Hematopoietic multipotent progenitor cell treated with erythropoietin and hydrocortisone succinate and interleukin-3 and kit ligand, for 6 days (in vitro differentiated cells): Measurements from ENCODE around the gene ALDH5A1.
A peak's percentile ranks its signal among the peaks of the same experiment; 100 is the strongest.
"Not testable (repeated sequence)": the region's sequence is repeated elsewhere in the genome, so short reads cannot be mapped to it uniquely, and the experiment has no call there.

Source experiments
- DNase-seq: peaks from one replicate; pipeline ENCODE4 v3.0.0-alpha.2; 2015

ALDH5A1 gene

GRCh38 chr6:24489470-24489869 lies 5.3 kb upstream of the ALDH5A1 start, which contains the start of gene GPLD1:
Gene GPLD1, minus strand, starts transcription at chr6:24489578. Its CDS starts 67 bp downstream, at chr6:24489511.
- no peak for DNase-seq

- no peak for DNase-seq
These were observed 4.9 kb upstream of the ALDH5A1 start for GRCh38 chr6:24489881-24490280.

- DNase-seq = peak; percentile 18
These were observed 3.8 kb upstream of the ALDH5A1 start for GRCh38 chr6:24490948-24491347.

DNA sequence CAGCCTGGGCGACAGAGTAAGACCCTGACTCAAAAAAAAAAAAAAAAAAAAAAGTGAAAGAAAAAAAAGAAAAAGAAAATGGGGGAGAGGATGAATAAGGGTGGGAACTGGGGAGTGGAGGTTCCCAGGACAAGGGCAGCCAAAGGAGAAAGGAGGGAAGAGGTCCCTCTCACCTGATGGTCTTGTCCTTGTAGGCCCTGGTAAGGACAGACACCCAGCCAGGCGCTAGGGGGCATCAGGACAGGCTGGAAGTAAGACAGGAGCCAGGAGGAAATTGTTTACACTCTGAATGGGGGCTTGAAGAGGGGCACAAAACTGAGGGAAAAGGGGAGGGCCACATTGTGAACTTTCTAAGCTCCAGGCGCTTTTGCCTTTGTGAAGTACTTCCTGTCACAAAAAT lies 2.3 kb upstream of the ALDH5A1 start:
- DNase-seq = peak; percentile 28

DNA sequence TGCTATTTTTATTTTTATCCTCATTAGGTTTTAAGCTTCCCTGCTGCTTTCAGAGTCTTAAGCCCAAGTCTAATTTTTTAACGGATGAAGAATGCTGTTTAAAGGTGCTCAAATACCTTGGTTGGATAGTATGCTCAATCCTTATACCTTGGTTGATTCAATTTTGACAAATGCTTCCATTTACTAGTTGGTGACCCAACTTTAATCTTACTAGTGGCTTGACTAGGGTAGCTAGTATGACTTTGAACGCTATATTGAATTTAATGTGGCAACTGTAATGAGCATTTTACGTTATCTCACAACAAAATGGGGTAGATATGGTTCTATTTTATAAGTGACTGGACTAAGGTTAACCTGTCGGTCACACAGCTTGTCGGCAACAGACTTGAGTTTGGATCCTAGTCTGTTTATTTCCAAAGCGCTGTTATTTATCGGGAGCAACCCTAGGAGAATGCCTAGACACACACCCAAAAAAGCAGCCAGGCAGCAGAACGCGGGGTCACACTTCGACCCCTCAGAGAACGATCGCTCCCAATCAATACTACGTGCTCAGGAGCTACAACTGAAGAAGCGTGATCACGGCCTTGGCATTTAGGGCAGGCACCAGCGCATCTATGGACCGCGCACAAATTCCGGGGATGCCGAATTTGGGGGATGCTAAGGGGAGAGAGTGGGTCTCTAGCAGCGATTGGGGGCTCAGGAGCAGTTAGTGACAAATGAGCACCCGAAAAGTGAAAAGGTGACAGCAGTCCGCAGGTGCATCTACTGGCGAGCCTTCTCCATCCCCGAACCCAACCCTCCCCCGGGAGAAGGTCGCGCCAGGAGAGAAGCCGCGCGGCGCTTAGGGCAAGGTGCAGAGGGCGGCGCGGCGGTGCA lies 586 bp upstream of the ALDH5A1 start:
- peak; percentile 12 for DNase-seq

DNA sequence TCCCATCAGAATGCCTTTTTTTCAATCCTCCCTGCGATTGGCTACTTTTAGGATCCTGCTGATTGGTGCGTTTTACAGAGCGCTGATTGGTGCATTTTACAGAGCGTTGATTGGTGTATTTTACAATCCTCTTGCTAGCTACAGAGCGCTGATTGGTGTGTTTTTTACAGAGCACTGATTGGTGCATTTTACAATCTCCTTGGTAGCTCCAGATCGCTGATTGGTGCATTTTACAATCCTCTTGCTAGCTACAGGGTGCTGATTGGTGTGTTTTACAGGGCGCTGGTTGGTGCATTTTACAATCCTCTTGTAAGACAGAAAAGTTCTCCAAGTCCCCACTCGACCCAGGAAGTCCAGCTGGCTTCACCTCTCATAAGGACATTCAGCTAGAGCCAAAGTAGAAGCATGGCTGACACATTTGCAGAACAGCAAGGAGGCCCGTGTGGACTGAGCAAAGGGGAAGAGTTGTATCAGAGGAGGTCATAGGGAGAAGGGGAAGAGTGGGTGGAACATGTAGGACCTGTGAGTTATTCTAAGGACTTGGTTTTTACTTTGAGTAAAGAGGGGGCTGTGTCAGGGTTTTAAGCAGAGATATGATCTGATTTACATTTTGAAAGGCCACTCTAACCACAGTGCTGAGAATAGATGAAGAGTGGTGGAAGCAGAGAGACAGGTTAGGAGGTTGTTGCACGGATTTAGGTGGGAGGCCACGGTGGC lies 2.6 kb downstream of the ALDH5A1 start:
- DNase-seq = no peak

DNA sequence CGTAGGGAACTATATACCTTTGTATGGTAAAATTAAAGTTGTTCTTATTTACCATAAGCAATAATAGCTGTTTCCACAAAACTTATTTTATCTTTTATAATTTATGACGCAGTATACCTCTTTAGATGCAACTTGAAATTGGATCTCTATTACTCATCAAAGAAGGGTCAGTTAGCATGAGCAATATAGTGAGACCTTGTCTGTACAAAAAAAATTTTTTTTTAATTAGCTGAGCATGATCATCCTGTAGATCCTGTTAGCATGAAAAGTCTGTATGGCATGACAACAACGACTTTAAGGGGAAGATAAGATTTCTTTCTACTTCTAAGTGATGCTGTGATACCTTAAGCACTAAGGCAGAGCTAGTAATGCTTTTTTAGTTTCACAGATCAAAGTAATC lies 5.9 kb downstream of the ALDH5A1 start:
- no peak for DNase-seq

DNA sequence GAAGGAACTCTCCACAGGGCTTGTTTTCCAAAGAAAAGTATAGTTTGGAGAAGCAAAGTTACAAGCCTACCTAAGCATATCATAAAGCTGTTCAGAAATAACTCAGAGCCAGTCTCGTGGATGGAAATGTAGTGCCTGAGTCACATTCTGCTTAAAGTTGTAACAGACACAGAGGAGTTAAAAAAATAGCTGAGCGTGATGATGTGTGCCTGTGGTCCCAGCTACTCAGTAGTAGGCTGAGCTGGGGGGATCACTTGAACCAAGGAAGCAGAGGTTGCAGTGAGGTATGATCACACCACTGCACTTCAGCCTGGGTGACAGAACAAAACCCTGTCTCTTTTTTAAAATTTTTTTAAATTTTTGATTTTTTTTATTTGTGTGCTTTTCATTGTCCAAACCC lies 6.6 kb downstream of the ALDH5A1 start:
- no peak for DNase-seq

GRCh38 chr6:24501914-24502313 lies 7.1 kb downstream of the ALDH5A1 start:
- DNase-seq = no peak

DNA sequence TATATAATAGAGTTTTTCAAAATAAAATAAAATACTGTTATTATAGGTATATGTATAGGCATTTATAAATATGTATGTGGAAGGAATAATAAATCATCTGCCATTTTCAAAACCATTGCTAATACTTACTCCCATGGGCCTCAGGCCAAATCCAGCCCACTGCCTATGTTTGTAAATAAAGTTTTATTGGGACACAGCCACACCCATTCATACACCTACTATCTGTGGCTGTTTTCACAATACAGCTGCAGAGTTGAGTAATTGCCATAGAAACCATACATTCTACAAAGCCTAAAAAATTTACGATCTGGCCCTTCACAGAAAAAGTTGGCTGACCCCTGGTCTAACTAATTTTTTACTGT lies 9.5 kb downstream of the ALDH5A1 start:
- no peak for DNase-seq

GRCh38 chr6:24504649-24505586 lies 10.1 kb downstream of the ALDH5A1 start:
- no peak for DNase-seq

DNA sequence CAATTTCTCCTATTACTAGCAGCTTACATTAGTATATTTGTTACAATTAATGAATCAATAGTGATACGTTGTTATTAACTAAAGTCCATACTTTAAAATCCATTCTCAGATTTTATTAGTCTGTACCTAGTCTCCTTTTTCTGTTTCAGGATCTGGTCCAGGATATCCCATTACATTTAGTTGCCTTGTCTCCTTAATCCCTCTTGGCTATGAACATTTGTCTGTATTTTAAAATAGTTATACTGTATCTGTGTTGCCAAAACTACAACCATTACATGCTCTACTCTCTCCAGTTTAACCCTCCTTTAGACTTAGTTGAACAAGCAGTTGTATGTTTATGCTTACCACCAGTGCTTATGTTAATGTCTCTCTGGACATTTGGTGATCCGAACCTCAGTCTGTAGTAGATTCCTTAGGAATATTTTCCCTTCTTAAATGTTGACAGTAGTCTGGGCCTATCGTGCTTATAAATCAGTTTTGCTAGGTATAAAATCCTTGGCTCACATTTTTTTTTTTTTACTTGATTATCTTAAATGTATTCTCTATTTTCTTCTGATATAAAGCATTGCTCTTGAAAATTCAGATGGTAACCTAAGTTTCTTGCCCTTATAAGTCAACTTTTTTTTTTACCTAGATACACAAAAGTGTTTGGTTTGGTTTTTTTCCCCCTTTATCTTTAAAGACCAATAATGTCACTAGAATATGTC lies 12.2 kb downstream of the ALDH5A1 start:
- DNase-seq = no peak

- DNase-seq = not testable (repeated sequence)
These were observed 17.2 kb downstream of the ALDH5A1 start for GRCh38 chr6:24511976-24512375.

- no peak for DNase-seq
These were observed 18.8 kb downstream of the ALDH5A1 start for GRCh38 chr6:24513602-24514001.

GRCh38 chr6:24517659-24518543 lies 23.1 kb downstream of the ALDH5A1 start:
- DNase-seq = no peak

GRCh38 chr6:24520929-24521546 lies 26.3 kb downstream of the ALDH5A1 start:
- DNase-seq = peak; percentile 72

DNA sequence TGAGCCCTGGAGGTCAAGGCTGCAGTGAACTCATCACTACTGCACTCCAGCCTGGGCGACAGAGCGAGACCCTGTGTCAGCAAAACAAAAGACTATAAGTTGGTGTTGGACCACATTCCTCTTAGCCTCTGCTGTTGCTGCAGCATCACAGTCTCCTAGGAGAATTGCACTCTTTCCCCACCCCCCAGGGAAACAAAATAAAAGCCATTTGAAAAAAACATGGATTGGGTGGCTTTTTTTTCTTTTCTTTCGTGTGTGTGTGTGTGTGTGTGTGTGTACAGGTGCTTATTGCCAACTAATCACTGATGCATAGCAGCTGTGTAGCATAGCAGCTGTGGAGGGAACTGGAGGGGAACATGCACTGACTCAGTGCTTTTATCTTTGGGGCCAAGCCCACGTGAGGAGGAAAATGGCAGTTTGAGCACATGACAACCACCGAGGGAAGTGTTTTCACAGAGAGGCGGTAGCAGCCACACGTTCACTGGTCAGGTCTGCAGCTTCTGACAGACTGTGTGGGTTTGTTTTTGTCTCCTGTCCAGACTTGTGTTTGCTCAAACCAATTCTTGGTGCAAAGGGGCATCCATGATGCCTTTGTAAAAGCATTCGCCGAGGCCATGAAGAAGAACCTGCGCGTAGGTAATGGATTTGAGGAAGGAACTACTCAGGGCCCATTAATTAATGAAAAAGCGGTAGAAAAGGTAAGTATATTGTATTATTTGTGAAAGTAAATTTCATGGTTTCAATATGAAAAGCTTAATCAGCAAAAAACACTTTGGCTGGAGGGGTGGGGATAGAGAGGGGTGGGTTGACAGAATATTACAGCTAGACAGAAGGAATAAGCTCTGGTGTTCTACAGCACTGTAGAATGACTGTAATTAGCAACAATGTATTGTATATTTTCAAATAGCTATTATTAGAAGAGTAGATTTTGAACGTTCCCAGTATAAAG lies 27.7 kb downstream of the ALDH5A1 start:
- peak; percentile 76 for DNase-seq

DNA sequence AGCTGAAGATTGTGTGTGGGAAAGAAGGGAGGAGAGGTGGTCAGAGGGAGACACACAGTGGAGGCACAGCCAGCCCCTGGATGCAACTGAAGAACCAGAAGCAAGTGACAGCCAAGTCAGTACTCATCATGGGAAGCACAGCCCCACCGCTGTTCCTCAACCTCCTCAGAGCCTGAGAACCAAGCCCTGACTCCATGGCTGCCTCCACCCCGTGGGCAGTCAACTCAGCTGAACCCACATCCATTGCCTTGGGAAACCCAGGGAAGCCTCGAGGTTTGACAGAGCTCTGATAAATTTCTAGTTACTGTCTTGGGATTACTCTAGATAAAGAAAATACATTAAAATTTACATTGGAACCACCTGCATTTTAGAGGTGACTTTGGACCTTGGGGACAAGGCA lies 29.6 kb downstream of the ALDH5A1 start:
- no peak for DNase-seq

DNA sequence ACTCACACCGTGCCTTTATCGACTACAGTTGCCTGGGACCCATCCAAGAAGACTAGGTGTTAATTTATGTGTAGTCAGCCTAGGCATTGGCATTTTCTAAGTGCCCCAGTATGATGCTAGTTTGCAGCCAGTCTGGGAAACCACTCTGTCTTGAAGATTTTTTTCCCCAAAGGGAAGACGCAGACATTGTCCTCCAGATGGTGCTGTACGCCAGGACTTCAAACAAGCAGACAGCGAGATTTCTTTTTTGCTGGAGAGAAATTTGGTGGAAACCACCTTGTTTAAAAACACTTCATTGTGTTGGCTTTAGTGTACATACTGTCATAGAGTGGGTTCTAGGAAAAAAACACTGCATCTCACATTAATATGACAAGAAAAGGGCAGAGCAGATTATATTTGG lies 30.0 kb downstream of the ALDH5A1 start:
- DNase-seq = peak; percentile 67

DNA sequence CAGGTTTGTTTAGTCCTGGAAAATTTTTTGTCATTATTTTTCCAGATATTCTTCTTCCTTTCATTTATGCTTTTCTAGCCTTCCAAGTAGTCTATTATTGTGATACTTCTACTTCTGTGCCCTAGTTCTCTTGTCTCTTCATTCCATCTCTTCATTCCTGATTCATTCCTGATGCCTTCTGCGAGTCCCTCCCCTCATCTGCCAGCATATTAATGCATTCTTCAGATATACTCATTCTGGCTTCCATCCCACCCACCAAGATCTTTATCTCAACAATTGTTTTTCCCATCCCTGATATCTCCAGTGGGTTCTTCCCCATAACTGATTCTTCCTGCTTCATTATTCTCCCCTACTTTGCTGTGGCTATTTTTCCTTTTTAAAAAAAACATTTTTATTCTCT lies 35.2 kb downstream of the ALDH5A1 start:
- no peak for DNase-seq
